Activated naive CD4-positive, alpha-beta T cell treated with anti-CD3 and anti-CD28 coated beads for 36 hours (primary cell): Measurements from ENCODE around the gene LYRM4. TPM values are rescaled to one million over a fixed set of nuclear protein-coding genes. Genes with fewer than 3 reads are reported as not detected.

Source experiments
- CTCF ChIA-PET: fragments of 350-600 bp; sonication (Branson Sonifier 250); formaldehyde crosslinking; loops from one replicate; lab custom pipeline; 2021; ENCODE audit warnings: antibody characterized with exemption; lab: Charles Lee
- DNase-seq: peaks from one replicate; pipeline ENCODE4 v3.0.0-alpha.2; 2020
- H3K27ac Mint-ChIP-seq: one replicate; pipeline ENCODE4 v1.8.0; 2021; ENCODE audit warnings: mild to moderate bottlenecking, mixed read lengths
- H3K27me3 Mint-ChIP-seq: one replicate; pipeline ENCODE4 v1.8.0; 2021; ENCODE audit warnings: low read depth, mixed read lengths
- H3K36me3 Mint-ChIP-seq: one replicate; pipeline ENCODE4 v1.8.0; 2021; ENCODE audit warnings: low read depth, mixed read lengths
- H3K4me1 Mint-ChIP-seq: one replicate; pipeline ENCODE4 v1.8.0; 2021; ENCODE audit warnings: low read depth, mixed read lengths
- H3K4me3 Mint-ChIP-seq: one replicate; pipeline ENCODE4 v1.8.0; 2021; ENCODE audit warnings: mild to moderate bottlenecking, moderate library complexity, mixed read lengths
- H3K9me3 Mint-ChIP-seq: one replicate; pipeline ENCODE4 v1.8.0; 2021; ENCODE audit warnings: mixed read lengths
- intact Hi-C: fragments of 100-400 bp; cut with micrococcal nuclease; formaldehyde crosslinking; loops from one replicate; pipeline ENCODE4 v1.15.1; 2023
- total RNA-seq, 2 experiments: library from RNA; stranded (reverse); gene quantifications; one replicate each; pipeline ENCODE4 v1.2.3, GENCODE V29; 2021

The LYRM4 gene
- total RNA-seq, 2 experiments from 2014 or later, result 46.2 to 51.6 TPM

GRCh38 chr6:5235830-5236229, 24.9 kb downstream of the LYRM4 start:
- CTCF ChIA-PET, result no interaction called here

GRCh38 chr6:5234874-5235273, 25.9 kb downstream of the LYRM4 start:
- Mint-ChIP-seq H3K4me3 (no peak overlapping the region), H3K4me1 (peaks cover 1% of the 10 kb centered on the region), H3K36me3 (peaks cover 2% of the 10 kb centered on the region), H3K27ac (no peak overlapping the region), H3K27me3 (no peaks in the 10 kb centered on the region), H3K9me3 (no peaks in the 10 kb centered on the region)
- intact Hi-C loops, result no loop called here
- no peak for DNase-seq
- CTCF ChIA-PET, result no interaction called here

More at GRCh38 chr6:5235830-5236229, 24.9 kb downstream of the LYRM4 start:
- DNase-seq, result no peak
- Mint-ChIP-seq H3K4me3 (no peak overlapping the region), H3K9me3 (no peaks in the 10 kb centered on the region), H3K36me3 (peaks cover 3% of the 10 kb centered on the region), H3K4me1 (peaks cover 1% of the 10 kb centered on the region), H3K27me3 (no peaks in the 10 kb centered on the region), H3K27ac (no peak overlapping the region)
- intact Hi-C loops, result no loop called here

- H3K27ac Mint-ChIP-seq, result no peak overlapping the region
Measured at GRCh38 chr6:5231289-5231688, 29.5 kb downstream of the LYRM4 start.

GRCh38 chr6:5230081-5230480, 30.7 kb downstream of the LYRM4 start:
- intact Hi-C loops, result no loop called here
- CTCF ChIA-PET, result interaction anchor here (1.0 kb wide), 1 partner anchor 85 kb away, joined by 5 read pairs; no protein-coding TSS in a partner anchor
- Mint-ChIP-seq H3K4me1 (peaks cover 1% of the 10 kb centered on the region), H3K9me3 (no peaks in the 10 kb centered on the region), H3K27ac (no peak overlapping the region), H3K27me3 (no peaks in the 10 kb centered on the region), H3K36me3 (peaks cover 5% of the 10 kb centered on the region), H3K4me3 (no peak overlapping the region)
- no peak for DNase-seq

More at GRCh38 chr6:5231289-5231688, 29.5 kb downstream of the LYRM4 start:
- Mint-ChIP-seq H3K4me3 (no peak overlapping the region), H3K27me3 (no peaks in the 10 kb centered on the region), H3K36me3 (peaks cover 5% of the 10 kb centered on the region), H3K9me3 (no peaks in the 10 kb centered on the region), H3K4me1 (peaks cover 1% of the 10 kb centered on the region)
- no peak for DNase-seq
- intact Hi-C loops, result no loop called here
- CTCF ChIA-PET, result no interaction called here

- intact Hi-C loops, result no loop called here
- Mint-ChIP-seq H3K9me3 (no peaks in the 10 kb centered on the region), H3K36me3 (peaks cover 4% of the 10 kb centered on the region), H3K27ac (no peak overlapping the region), H3K27me3 (no peaks in the 10 kb centered on the region), H3K4me1 (peaks cover 1% of the 10 kb centered on the region), H3K4me3 (no peak overlapping the region)
- DNase-seq, result no peak
- CTCF ChIA-PET, result interaction anchor here (0.6 to 1.0 kb wide), 2 partner anchors 34 to 85 kb away, joined by 3 to 5 read pairs; no protein-coding TSS in a partner anchor
Measured at GRCh38 chr6:5229356-5229755, 31.4 kb downstream of the LYRM4 start.

- CTCF ChIA-PET, result no interaction called here
- intact Hi-C loops, result no loop called here
- H3K27me3 Mint-ChIP-seq, result no peaks in the 10 kb centered on the region
- peaks cover 9% of the 10 kb centered on the region for H3K36me3 Mint-ChIP-seq
- no peak overlapping the region for H3K27ac Mint-ChIP-seq
- no peaks in the 10 kb centered on the region for H3K9me3 Mint-ChIP-seq
- no peak overlapping the region for H3K4me3 Mint-ChIP-seq
- H3K4me1 Mint-ChIP-seq, result no peaks in the 10 kb centered on the region
- DNase-seq, result no peak
Measured at GRCh38 chr6:5223309-5223708, 37.4 kb downstream of the LYRM4 start.

GRCh38 chr6:5220443-5220842, 40.3 kb downstream of the LYRM4 start:
- H3K27me3 Mint-ChIP-seq, result no peaks in the 10 kb centered on the region
- CTCF ChIA-PET, result interaction anchor here (0.6 to 0.9 kb wide), 2 partner anchors 82 to 179 kb away, joined by 3 read pairs; no protein-coding TSS in a partner anchor
- H3K36me3 Mint-ChIP-seq, result peaks cover 9% of the 10 kb centered on the region
- H3K4me3 Mint-ChIP-seq, result no peak overlapping the region
- intact Hi-C loops, result no loop called here
- H3K27ac Mint-ChIP-seq, result no peak overlapping the region
- H3K4me1 Mint-ChIP-seq, result no peaks in the 10 kb centered on the region
- DNase-seq, result no peak
- no peaks in the 10 kb centered on the region for H3K9me3 Mint-ChIP-seq

- H3K27ac Mint-ChIP-seq, result no peak overlapping the region
- intact Hi-C loops, result no loop called here
- peaks cover 9% of the 10 kb centered on the region for H3K36me3 Mint-ChIP-seq
- H3K4me1 Mint-ChIP-seq, result no peaks in the 10 kb centered on the region
- DNase-seq, result no peak
- no peaks in the 10 kb centered on the region for H3K9me3 Mint-ChIP-seq
- CTCF ChIA-PET, result interaction anchor here (0.8 to 0.9 kb wide), 2 partner anchors 54 to 157 kb away, joined by 3 read pairs; no protein-coding TSS in a partner anchor
- H3K4me3 Mint-ChIP-seq, result no peak overlapping the region
- no peaks in the 10 kb centered on the region for H3K27me3 Mint-ChIP-seq
Measured at GRCh38 chr6:5219011-5219691, 41.6 kb downstream of the LYRM4 start.

GRCh38 chr6:5217356-5217755, 43.4 kb downstream of the LYRM4 start:
- Mint-ChIP-seq H3K36me3 (peaks cover 12% of the 10 kb centered on the region), H3K9me3 (no peaks in the 10 kb centered on the region), H3K4me1 (no peaks in the 10 kb centered on the region), H3K4me3 (no peak overlapping the region), H3K27ac (no peak overlapping the region), H3K27me3 (no peaks in the 10 kb centered on the region)
- intact Hi-C loops, result no loop called here
- no peak for DNase-seq
- CTCF ChIA-PET, result interaction anchor here (1.1 kb wide), 1 partner anchor 85 kb away, joined by 3 read pairs; no protein-coding TSS in a partner anchor

GRCh38 chr6:5215799-5216198, 45.0 kb downstream of the LYRM4 start:
- H3K36me3 Mint-ChIP-seq, result peaks cover 11% of the 10 kb centered on the region
- CTCF ChIA-PET, result interaction anchor here (0.6 to 1.5 kb wide), 4 partner anchors 14 to 483 kb away, joined by 3 to 7 read pairs (median 6); no protein-coding TSS in a partner anchor
- H3K27ac Mint-ChIP-seq, result no peak overlapping the region
- intact Hi-C loops, result loop anchor here (2.0 kb wide), 1 partner anchor 183 kb away; no protein-coding TSS in a partner anchor
- H3K9me3 Mint-ChIP-seq, result no peaks in the 10 kb centered on the region
- no peaks in the 10 kb centered on the region for H3K4me1 Mint-ChIP-seq
- H3K27me3 Mint-ChIP-seq, result no peaks in the 10 kb centered on the region
- no peak overlapping the region for H3K4me3 Mint-ChIP-seq
- no peak for DNase-seq

GRCh38 chr6:5215159-5215558, 45.6 kb downstream of the LYRM4 start:
- Mint-ChIP-seq H3K4me3 (no peak overlapping the region), H3K27me3 (no peaks in the 10 kb centered on the region), H3K4me1 (peaks cover 4% of the 10 kb centered on the region)

GRCh38 chr6:5214570-5215052, 46.1 kb downstream of the LYRM4 start:
- peak; percentile 51 for DNase-seq

More at GRCh38 chr6:5215159-5215558, 45.6 kb downstream of the LYRM4 start:
- CTCF ChIA-PET, result interaction anchor here (0.7 to 1.6 kb wide), 6 partner anchors 13 to 101 kb away, joined by 4 to 7 read pairs (median 4); no protein-coding TSS in a partner anchor
- Mint-ChIP-seq H3K27ac (no peak overlapping the region), H3K9me3 (no peaks in the 10 kb centered on the region), H3K36me3 (peaks cover 13% of the 10 kb centered on the region)
- intact Hi-C loops, result loop anchor here (2.0 kb wide), 1 partner anchor 184 kb away; no protein-coding TSS in a partner anchor
- DNase-seq, result no peak

More at GRCh38 chr6:5214570-5215052, 46.1 kb downstream of the LYRM4 start:
- no peaks in the 10 kb centered on the region for H3K9me3 Mint-ChIP-seq
- H3K36me3 Mint-ChIP-seq, result peaks cover 13% of the 10 kb centered on the region
- H3K27me3 Mint-ChIP-seq, result no peaks in the 10 kb centered on the region
- intact Hi-C loops, result loop anchor here (1.0 to 5.0 kb wide), 3 partner anchors 72 to 184 kb away; no protein-coding TSS in a partner anchor
- CTCF ChIA-PET, result interaction anchor here (0.6 to 1.6 kb wide), 6 partner anchors 12 to 1848 kb away, joined by 3 to 7 read pairs (median 4); no protein-coding TSS in a partner anchor
- peaks cover 4% of the 10 kb centered on the region for H3K4me1 Mint-ChIP-seq
- no peak overlapping the region for H3K4me3 Mint-ChIP-seq
- no peak overlapping the region for H3K27ac Mint-ChIP-seq
